PC-9 (cell line): Measurements from ENCODE around the gene ACOX1. TPM values are rescaled to one million over a fixed set of nuclear protein-coding genes. Genes with fewer than 3 reads are reported as not detected.

Experiments
- BruUV-seq: library from RNA; stranded (reverse); fragments of 400-500 nt; replicated peaks from 2 replicates; lab custom pipeline; 2021; lab: Mats Ljungman, UMichigan
- CTCF ChIA-PET: fragments of 300-600 bp; sonication (Branson Sonifier 250); formaldehyde crosslinking; loops from one replicate; lab custom pipeline; 2022; ENCODE audit warnings: antibody characterized with exemption; lab: Charles Lee
- POLR2A ChIA-PET: fragments of 300-600 bp; sonication (Branson Sonifier 250); formaldehyde crosslinking; loops from one replicate; lab custom pipeline; 2022; ENCODE audit warnings: antibody characterized with exemption; ENCODE audit not compliant: unreplicated experiment; lab: Charles Lee
- DNase-seq, 2 experiments: peaks; one replicate each; pipeline versions ENCODE4 v3.0.0 to v3.0.0-alpha.2; 2015 to 2022; ENCODE audit warnings: mixed read lengths in 1 of 2
- H2AFZ ChIP-seq: fragments of 200-600 bp; sonication (generic); 2 replicates; pipeline ENCODE4 v1.8.1; 2017; ENCODE audit warnings: antibody characterized with exemption
- H3F3A ChIP-seq: fragments of 200-600 bp; sonication (generic); 2 replicates; pipeline ENCODE4 v1.8.1; 2017; ENCODE audit warnings: antibody characterized with exemption, mild to moderate bottlenecking, low read depth; ENCODE audit not compliant: insufficient read depth
- H3K27ac ChIP-seq: fragments of 200-600 bp; sonication (generic); 2 replicates; pipeline ENCODE4 v1.6.1; 2016; ENCODE audit warnings: mixed run types
- H3K27me3 ChIP-seq: fragments of 200-600 bp; sonication (generic); 2 replicates; pipeline ENCODE4 v1.6.1; 2016; ENCODE audit warnings: low read depth, mixed run types; ENCODE audit not compliant: insufficient read depth
- H3K36me3 ChIP-seq: fragments of 200-600 bp; sonication (generic); 2 replicates; pipeline ENCODE4 v1.6.1; 2016; ENCODE audit warnings: low read depth, mixed run types
- H3K4me1 ChIP-seq: fragments of 200-600 bp; sonication (generic); replicated peaks from 2 replicates; pipeline ENCODE4 v1.6.1; 2016; ENCODE audit warnings: mixed run types; ENCODE audit not compliant: insufficient read depth
- H3K4me2 ChIP-seq: fragments of 200-600 bp; sonication (generic); 2 replicates; pipeline ENCODE4 v1.6.1; 2017; ENCODE audit warnings: mixed run types
- H3K4me3 ChIP-seq: fragments of 200-600 bp; sonication (generic); 2 replicates; pipeline ENCODE4 v1.6.1; 2016; ENCODE audit warnings: mixed run types
- H3K79me2 ChIP-seq: fragments of 200-600 bp; sonication (generic); 2 replicates; pipeline ENCODE4 v1.6.1; 2017; ENCODE audit warnings: low read depth, mixed run types
- H3K9me2 ChIP-seq: fragments of 200-600 bp; sonication (generic); 2 replicates; pipeline ENCODE4 v1.8.1; 2017; ENCODE audit warnings: mild to moderate bottlenecking; ENCODE audit not compliant: insufficient read depth
- H3K9me3 ChIP-seq: fragments of 200-600 bp; sonication (generic); 2 replicates; pipeline ENCODE4 v1.8.1; 2016; ENCODE audit warnings: low read depth; ENCODE audit not compliant: insufficient read depth
- H4K20me1 ChIP-seq: fragments of 200-600 bp; sonication (generic); 2 replicates; pipeline ENCODE4 v1.8.1; 2017; ENCODE audit not compliant: insufficient read depth
- CTCF ChIP-seq: fragments of 200-600 bp; sonication (generic); conservative IDR thresholded peaks from 2 replicates; pipeline ENCODE4 v1.6.1; 2017; ENCODE audit warnings: mixed run types, antibody characterized with exemption, mild to moderate bottlenecking, moderate library complexity
- EZH2 ChIP-seq: fragments of 200-600 bp; sonication (generic); IDR thresholded peaks from 2 replicates; pipeline ENCODE4 v1.8.0; 2017; ENCODE audit warnings: antibody characterized with exemption, low read depth
- intact Hi-C: fragments of 100-400 bp; cut with micrococcal nuclease; formaldehyde crosslinking; loops from one replicate; pipeline ENCODE4 v1.10.0; 2022; ENCODE audit not compliant: unreplicated experiment
- total RNA-seq: library from RNA; stranded (reverse); gene quantifications from 2 replicates; pipeline ENCODE4 v1.2.3, GENCODE V29; 2021

The ACOX1 gene
- total RNA-seq, 1 experiment from 2014 or later = 35.5 TPM

GRCh38 chr17:75913537-75914210 is 65.3 kb downstream of the ACOX1 start:
- POLR2A ChIA-PET = interaction anchor here (0.7 kb wide), 1 partner anchor 58 kb away, joined by 45 read pairs; the partner anchor contains the start of gene WBP2

GRCh38 chr17:75910699-75911098 is 68.3 kb downstream of the ACOX1 start:
- DNase-seq = no peak
- no peak overlapping the region for H3K27ac ChIP-seq
- TF ChIP-seq CTCF (no peak), EZH2 (no peak)
- no peak overlapping the region for H3K4me3 ChIP-seq
- no peaks in the 10 kb centered on the region for H3K9me3 ChIP-seq
- no peaks in the 10 kb centered on the region for H3K79me2 ChIP-seq
- no TSS peak for BruUV-seq
- no peaks in the 10 kb centered on the region for H3K9me2 ChIP-seq
- no peak overlapping the region for H3K4me2 ChIP-seq
- ChIA-PET CTCF (interaction anchor here (0.5 kb wide), 1 partner anchor 389 kb away, joined by 5 read pairs; no protein-coding TSS in a partner anchor), POLR2A (no interaction called here)
- intact Hi-C loops = no loop called here
- H3K36me3 ChIP-seq = no peaks in the 10 kb centered on the region
- no peak overlapping the region for H2AFZ ChIP-seq
- H3F3A ChIP-seq = peaks cover 17% of the 10 kb centered on the region
- no peaks in the 10 kb centered on the region for H3K27me3 ChIP-seq
- no peaks in the 10 kb centered on the region for H3K4me1 ChIP-seq
- H4K20me1 ChIP-seq = no peaks in the 10 kb centered on the region

More at GRCh38 chr17:75913537-75914210, 65.3 kb downstream of the ACOX1 start:
- Histone ChIP-seq H3K79me2 (no peaks in the 10 kb centered on the region), H4K20me1 (no peaks in the 10 kb centered on the region), H3F3A (peaks cover 5% of the 10 kb centered on the region; the same call in 1 of the 2 replicates), H3K27me3 (no peaks in the 10 kb centered on the region), H3K4me1 (no peaks in the 10 kb centered on the region), H3K27ac (no peak overlapping the region), H2AFZ (no peak overlapping the region), H3K36me3 (no peaks in the 10 kb centered on the region), H3K9me3 (no peaks in the 10 kb centered on the region), H3K9me2 (no peaks in the 10 kb centered on the region), H3K4me2 (no peak overlapping the region), H3K4me3 (no peak overlapping the region)
- no peak for DNase-seq
- no peak for TF ChIP-seq CTCF
- TF ChIP-seq EZH2 = no peak
- intact Hi-C loops = no loop called here
- CTCF ChIA-PET = no interaction called here
- no TSS peak for BruUV-seq

- BruUV-seq = no TSS peak
- ChIA-PET CTCF (no interaction called here), POLR2A (interaction anchor here (0.6 to 0.7 kb wide), 2 partner anchors 29 to 235 kb away, joined by 3 read pairs; no protein-coding TSS in a partner anchor)
- Histone ChIP-seq H3F3A (peaks cover 17% of the 10 kb centered on the region), H3K79me2 (no peaks in the 10 kb centered on the region), H3K27me3 (no peaks in the 10 kb centered on the region), H3K27ac (no peak overlapping the region), H3K4me3 (no peak overlapping the region), H3K36me3 (no peaks in the 10 kb centered on the region), H3K9me2 (no peaks in the 10 kb centered on the region), H3K4me2 (no peak overlapping the region), H3K9me3 (no peaks in the 10 kb centered on the region), H4K20me1 (no peaks in the 10 kb centered on the region), H2AFZ (no peak overlapping the region), H3K4me1 (no peaks in the 10 kb centered on the region)
- DNase-seq = no peak
- TF ChIP-seq EZH2 (no peak), CTCF (no peak)
- intact Hi-C loops = loop anchor here (5.0 to 10.0 kb wide), 4 partner anchors 195 to 392 kb away; partner anchors contain the start of gene EXOC7
These were observed 69.1 kb downstream of the ACOX1 start for GRCh38 chr17:75909812-75910274.
